GM19395 (cell line): Measurements from ENCODE around the gene JARID2.
A peak's percentile ranks its signal among the peaks of the same experiment; 100 is the strongest.

ENCODE experiments used
- ATAC-seq: cut with Tn5 transposase; IDR thresholded peaks from one replicate; pipeline ENCODE4 v1.9.1; 2021; ENCODE audit warnings: mild to moderate bottlenecking, moderate library complexity; ENCODE audit not compliant: unreplicated experiment

JARID2 gene

DNA sequence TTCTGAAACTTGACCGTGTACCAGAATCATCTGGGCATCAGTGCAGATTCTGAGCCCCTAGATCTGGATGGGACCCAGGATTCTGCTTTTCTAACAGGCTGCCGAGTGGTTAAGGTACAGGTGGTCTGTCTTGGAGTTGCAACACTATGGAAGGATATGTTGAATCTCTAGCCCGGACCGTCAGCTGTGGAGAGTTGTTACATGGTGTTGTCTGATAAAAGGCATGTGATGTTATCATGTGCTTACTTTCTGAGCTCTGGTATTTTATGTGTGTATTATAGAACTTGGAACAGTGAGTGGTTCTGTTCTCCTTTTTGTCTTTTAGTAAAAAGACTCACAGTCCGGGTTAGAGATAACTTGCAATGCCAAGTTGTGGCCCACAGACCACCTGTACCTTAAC lies 123.0 kb downstream of the JARID2 start:
- ATAC-seq: no peak

DNA sequence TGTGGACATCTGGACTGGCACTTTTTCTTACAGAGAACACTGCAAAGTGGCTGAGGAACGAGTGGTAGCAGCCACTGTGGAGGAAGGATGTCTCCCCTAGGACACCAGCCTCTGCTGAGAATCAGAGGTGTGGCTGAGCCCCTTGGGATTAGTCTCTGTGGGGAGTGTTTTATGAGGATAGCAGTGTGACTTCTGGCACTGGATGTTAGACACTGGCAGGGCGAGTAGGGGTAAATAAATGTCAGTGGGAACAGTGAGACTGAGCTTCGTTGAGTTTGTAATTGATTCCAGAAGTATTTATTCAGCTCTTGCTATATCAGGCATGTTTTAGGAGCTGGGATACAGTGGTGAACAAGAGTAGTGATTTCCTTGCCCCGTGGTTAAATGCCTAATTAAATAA lies 124.0 kb downstream of the JARID2 start:
- ATAC-seq: no peak

DNA sequence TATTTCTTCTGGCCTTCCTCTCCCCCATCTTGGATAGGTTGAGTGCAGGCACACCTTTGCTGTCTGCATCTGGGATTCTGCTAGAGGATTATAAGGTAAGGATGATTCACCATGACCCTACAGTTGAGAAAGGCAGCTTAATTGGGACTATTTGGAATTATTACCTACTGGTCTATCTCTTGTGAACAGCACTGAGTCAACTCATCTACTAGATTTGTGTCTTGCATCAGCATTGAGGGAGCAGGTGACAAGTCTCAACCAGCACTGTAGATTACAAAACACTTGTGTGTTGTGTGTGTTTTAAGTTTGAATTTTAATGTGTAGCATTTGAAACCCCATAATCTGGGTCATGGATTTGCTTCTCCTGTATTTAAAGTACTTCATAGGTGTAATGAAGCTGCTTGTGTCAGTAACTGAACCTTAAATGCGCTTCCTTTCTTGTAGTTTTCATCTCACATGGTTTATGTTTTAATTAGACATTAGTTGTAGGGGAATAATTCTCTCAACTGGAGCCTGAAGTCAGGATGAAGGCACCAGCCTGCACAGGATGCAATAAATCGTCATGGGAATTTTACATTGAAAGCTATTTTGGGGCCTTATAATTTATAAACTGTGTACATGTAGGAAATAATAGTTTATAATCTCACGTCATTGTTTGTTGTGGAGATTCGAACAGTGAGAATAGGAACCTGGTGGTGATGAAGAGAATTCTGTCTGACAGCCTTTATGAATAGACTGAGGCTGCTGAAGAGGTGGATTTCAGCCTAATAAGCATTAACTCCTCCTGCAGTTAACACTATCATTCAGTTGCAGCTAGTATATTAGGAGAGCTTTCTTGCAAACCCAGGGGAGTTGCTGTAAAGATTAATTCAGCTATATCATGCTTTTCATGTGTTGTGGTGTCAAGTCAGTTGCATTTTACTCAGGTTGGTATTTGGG lies 125.1 kb downstream of the JARID2 start:
- ATAC-seq: no peak

DNA sequence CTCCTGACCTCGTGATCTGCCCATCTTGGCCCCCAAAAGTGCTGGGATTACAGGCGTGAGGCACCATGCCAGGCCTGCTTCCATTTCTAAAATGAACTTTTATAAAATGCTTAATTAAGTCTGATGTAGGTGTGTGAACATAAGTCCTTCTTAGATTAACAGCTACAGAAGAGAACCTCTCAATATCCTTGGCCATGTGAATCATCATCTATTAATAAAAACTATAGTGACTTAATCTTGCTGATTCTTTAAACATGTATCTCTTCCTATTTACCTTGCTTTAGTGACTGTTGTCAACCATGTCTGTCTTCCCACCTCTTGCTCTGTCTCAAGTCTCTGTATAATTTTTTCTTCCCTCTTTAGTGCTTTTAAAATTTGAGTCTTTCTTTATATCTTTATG lies 127.1 kb downstream of the JARID2 start:
- ATAC-seq: no peak

DNA sequence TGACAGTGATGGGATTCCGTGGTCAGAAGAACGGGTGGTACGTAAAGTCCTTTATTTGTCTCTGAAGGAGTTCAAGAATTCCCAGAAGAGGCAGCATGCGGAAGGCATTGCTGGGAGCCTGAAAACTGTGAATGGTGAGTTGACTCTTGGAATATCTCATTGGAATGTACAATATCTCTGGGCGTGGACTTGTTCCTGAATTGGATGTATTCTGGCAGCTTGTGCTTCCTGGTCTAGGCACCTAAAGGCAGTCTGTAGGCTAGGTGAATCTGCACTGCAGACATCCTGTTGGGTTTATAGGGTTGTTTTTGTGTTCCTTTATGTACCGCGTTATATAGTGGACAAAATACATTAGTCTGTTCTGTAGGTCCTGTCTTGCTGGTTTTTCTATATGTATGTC lies 128.2 kb downstream of the JARID2 start:
- ATAC-seq: no peak

DNA sequence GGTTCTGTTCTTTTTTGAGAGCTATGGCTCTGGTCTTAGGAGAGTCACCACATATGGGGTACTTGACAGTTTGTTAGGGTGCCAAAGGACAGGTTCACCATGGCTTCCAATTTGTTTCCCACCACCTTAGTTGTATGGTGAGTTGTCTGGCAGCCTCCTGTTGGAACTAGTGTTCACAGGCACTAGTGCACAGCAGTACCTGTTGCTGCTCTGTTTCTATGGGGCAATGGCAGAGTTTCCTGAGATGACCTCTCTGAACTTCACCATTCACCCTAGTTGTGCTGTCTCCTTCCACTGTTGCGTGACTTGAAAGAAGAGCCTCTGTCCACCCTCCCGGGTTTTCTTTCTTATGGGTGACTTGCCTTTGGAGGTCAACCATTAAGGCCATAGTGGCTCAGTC lies 129.1 kb downstream of the JARID2 start:
- ATAC-seq: no peak

DNA sequence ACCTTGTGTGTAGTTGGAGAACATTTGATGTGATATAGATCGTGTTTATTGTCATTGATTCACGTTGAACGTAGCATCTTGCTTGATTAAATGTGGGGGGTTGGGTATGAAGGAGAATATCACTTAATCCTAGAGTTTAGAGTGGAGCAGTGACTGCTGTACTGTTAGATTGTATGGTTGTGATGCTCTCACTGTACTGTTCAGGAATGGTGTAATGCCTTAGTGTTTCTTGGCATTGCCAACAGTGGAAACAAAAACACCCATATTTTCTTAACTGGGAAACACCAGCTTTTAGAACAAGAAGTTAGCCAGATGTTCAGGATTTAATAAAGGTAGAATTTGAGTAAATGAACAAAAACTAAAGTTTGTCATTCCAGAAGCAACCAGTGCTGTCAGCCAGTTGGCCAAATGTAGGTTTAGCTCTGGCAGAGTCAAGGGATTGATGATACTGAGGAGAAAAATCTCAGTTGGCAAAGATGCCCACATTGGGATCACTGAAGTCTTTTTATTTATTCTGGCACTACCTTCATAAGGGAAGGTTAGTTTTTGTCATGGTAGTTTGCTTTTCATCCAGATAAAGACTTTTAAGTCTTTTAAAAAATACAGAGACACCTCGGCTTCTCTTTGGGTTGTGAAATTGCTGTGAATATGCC lies 129.9 kb downstream of the JARID2 start:
- ATAC-seq: no peak

DNA sequence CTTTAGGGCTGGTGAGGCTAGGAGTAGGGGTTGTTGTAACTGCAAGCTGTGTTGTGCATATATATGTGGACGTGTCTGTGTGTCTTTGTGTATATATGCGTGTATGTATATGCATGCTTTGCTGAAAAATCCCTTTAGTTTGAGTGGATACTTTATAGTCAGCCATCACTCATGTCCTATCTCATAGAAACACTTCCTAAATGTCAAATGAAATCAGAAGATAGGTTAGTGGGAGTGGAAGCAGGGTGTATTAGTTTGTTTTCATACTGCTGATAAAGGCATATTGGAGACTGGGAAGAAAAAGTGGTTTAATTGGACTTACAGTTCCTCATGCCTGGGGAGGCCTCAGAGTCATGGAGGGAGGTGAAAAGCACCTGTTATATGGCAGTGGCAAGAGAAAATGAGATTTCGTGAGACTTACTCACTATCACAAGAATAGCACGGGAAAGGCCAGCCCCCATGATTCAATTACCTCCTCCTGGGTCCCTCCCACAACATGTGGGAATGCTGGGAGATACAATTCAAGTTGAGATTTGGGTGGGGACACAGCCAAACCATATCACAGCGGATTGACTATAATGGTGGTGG lies 131.1 kb downstream of the JARID2 start:
- ATAC-seq: no peak

DNA sequence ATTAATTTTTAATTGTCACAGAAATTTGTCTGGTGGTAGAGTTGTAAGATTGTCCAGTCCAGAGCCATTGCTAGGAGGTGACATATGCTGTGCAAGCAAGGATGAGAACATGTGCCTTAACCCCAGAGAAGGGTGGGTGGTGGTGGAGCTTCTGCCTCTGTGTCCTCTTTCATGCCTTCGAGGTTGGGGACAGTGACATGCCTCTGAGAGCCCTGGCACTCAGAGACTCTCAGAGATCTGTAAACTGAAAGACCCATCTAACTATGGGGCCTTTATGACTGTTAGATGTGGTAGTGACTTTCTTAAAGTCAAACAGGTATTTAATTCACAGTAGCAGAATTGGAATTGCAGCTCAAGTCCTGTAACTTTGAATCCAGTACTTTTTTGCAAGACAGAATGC lies 132.4 kb downstream of the JARID2 start:
- no peak for ATAC-seq

DNA sequence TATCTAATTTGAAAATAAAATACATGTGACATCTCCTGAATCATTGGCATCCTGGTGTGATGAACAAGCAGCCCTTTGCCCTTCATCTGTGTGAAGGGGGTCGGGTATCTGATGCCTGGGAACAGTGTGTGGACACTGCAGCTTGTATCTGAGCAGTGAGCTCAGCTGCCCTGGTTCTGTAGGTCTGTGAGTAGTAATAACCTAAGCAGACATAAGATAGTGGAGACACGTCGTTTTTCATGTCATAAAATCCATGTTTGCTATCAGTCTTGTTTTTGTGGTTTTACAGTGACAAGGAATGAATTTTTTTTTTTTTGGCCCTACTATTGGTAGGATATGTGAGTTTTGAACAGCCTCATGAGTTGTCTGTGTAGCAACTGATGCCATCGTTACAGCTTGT lies 133.0 kb downstream of the JARID2 start:
- no peak for ATAC-seq

DNA sequence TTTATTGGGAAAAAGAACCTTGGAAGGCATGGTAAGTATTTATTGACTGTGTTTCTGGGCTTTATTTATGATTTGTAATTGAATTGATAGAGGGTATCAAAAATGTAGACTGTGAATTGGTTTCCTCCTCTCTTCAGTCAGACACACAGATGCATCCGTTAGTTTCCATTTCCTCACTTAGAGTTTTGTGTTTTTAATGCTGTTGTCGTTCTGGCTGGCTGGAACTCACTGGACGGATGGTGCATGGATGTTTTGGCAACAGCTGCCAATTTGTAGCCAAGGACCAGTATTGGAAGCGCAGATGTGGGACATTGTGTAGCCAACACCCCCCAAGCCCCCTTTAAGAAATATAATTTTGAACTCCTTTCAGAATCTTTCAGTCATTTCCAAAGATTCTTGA lies 134.5 kb downstream of the JARID2 start:
- no peak for ATAC-seq

DNA sequence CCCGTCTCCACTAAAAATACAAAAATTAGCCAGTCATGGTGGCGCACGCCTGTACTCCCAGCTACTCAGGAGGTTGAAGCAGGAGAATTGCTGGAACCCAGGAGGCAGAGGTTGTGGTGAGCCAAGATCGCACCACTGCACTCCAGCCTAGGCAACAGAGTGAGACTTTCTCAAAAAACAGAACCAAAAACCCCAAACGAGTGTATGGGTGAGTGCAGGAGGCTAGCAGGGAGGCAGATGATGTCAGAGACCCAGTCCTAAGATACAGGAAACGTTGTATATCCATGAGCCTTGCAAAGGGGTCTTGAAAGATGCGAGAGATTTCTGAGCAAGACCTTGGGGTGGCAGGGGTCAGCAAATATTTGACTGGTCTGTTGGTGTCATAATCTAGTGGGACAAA lies 136.2 kb downstream of the JARID2 start:
- ATAC-seq: no peak

DNA sequence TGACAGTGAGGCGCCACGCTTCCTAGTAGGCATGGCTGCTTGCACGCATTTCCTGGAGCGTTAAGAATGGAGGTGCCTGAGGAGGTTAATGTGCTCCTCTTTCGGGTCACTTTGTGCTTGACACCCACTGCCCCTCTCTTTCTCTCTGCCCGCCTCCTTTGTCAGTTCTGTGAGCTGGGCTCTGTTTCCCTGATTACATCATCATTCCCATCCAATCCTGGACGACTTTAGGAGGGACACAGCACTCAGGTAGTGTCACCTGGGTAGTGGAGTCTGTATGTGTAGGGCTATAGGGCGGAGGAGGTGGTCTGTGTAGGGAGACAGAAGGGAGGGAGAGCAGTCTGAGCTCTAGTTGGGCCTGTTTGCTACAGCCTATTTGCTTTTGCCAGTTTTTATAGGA lies 136.8 kb downstream of the JARID2 start:
- no peak for ATAC-seq

DNA sequence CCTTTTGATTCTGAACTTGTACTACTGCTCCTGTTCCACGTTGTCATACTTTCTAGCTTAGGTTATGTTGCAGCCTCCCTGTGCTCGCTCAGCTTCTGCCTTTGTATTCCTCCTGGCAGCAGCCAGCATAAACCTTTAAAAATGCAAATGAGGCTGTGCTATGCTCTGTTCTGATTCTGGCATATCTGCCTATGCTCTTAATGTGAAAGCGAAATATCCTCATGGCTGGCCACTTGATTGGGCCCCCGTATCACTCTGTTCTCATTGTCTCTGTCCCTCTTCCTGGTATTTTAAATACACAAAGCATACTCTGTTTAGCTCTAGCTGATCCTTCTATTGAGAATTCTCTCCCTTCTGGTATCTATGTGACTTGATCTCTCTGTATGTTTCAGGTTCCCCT lies 139.0 kb downstream of the JARID2 start:
- ATAC-seq: peak; percentile 57

DNA sequence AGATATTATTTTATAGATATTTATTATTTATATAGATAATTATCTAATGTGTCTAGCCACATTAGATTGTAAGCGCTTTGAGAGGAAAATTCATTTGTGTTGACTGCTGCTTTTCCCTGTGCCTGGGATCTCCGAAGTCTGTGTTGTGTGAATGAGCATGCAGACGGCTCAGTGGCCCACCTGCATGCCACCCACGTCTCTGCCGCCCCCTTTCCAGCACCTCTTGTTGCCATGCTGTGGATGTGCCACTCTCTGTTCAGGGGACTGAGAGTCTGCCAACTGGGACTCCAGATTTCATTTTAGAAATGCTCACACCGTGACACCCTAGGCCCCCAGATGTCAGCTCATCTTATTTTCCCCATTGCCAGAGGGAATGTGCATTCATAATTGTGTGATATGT lies 139.7 kb downstream of the JARID2 start:
- no peak for ATAC-seq

DNA sequence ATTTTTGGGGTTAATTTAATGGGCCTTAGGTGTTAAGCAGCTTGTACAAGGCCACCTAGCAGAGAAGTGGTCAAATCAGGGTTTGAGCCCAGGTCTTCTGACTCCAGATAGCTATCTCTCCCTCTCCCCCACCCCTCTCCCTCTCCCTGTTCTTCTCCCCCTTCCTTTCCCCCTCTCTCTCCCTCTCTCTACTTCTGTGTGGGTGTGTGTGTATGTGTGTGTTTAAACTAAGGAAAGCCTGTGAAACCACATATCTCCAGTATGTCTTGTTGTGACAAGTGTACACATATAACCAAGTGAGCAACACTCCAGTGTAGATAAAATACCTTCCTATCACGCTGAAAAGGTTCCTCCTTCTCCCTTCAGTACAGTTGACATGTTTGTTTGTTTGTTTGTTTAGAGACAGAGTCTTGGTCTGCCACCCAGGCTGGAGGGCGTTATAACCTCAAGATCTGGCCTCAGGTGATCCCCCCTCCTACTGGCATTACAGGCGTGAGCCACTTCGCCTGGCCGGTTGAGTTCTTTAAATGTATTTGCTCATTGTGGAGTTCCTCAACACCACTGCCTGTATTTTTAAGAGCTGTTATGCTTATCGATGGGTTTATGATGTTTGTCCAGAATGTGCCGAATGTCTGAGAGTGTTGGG lies 140.4 kb downstream of the JARID2 start:
- no peak for ATAC-seq

DNA sequence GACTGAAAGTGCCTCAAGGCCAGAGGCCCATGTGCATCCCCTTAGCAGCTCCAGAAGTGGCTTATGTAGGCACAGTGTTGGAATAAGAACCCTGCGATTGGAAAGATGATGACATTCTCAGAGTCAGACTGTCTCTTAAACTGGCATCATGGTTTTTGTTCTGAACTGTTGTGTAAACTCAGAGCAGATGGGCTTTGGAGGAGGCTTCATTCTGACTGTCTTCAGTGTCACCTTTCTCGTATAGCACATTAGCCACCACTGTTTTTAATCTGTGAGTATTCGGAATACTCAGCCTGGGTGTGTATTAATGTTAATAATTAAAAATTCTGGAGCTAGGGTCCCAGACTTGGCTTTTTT lies 140.9 kb downstream of the JARID2 start:
- no peak for ATAC-seq

DNA sequence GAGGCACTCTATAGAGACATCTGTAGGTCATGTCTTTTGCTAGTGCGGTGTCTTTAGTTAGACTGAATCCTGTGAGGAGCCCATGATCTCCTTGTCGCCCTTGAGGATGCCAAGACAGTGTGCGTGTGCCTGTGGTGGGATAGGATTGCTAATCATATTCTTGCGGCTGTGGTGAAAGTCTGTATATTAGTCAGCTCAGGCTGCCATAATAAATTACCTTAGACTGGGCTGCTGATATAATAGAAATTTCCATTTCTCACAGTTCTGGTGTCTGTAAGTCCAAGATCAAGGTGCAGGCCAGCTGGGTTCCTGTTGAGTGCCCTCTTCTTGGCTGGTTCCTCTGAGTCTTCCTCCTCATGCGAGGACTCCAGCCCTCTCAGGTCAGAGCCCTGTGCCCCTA lies 141.2 kb downstream of the JARID2 start:
- no peak for ATAC-seq

DNA sequence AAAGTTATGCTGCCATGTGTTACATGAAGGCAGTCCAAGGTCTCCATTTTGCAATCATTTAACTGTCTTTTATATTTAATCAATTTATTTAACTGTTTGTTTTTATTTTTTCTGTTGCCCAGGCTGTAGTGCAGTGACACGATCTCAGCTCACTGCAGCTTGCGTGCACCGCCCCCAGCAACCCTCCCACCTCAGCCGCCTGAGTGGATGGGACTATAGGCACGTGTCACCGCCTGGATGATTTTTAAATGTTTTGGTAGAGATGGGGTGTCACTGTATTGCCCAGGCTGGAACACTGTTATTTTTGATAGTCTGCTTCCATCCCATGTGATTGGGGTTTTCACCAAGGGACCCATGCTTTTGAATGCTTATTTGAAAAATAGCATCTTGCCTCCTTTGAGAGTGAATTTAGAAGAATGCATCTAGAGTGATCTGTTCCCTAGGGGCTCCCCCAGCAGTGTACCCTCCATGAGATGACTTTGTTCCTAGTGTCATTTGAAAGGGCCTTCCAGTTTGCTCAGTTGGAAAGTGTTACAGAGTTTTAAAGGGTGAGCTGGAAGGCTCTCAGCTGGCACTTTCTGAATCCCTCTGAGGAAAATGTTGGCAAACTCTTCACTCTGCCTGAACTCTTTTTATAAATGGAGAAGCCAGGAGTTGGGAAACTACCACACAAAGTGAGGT lies 143.4 kb downstream of the JARID2 start:
- no peak for ATAC-seq

DNA sequence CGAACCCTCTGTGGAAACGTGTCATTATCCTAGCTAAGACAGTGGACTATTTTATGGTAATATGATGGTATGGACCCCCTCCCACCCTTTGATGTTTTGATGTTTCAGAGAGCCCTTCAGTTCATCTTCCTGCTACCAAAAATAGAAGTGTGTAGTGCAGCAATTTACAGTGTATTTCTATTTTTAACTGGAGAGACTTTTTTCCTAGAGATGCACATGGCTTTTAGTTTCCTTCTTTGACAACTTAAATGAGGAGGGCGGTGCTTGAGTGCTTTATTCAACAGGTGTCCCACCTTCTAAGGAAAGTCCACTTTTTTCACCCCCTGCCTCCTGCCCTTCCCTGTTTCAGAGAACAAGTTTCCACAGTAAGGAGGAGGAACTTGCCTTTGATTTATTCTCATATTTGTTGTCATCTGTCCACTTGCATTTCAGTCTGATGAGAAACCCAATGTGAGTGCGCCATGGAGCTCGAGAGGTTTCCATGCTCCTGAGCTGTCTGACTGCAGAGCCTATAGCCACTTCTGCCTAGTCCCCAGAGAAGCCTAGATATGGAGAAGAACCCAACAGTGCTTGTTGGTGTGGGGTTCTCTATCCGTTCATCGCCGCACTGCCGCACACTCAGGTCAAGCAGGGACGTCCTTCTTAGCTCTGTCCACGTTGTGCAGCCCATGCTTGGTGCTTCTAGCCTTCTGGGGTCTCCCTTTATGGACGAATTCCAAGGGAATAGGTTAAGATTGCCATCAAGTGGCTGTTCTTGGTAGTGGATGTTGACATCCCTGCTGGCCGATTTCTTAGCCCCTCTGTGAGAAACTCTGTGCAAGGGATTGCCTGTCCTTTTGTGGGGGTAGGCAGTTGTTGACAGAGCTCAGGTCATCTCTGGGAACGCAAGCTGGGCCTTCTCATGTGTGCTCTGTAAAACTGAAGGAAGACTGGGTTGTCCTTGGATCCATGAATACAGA lies 144.2 kb downstream of the JARID2 start:
- no peak for ATAC-seq
